Measurements from ENCODE around the gene IFI44. TPM values are rescaled to one million over a fixed set of nuclear protein-coding genes. Genes with fewer than 3 reads are reported as not detected.
A peak's percentile ranks its signal among the peaks of the same experiment; 100 is the strongest.

Gene IFI44
- total RNA-seq, 1 donor = 14.2 TPM

DNA sequence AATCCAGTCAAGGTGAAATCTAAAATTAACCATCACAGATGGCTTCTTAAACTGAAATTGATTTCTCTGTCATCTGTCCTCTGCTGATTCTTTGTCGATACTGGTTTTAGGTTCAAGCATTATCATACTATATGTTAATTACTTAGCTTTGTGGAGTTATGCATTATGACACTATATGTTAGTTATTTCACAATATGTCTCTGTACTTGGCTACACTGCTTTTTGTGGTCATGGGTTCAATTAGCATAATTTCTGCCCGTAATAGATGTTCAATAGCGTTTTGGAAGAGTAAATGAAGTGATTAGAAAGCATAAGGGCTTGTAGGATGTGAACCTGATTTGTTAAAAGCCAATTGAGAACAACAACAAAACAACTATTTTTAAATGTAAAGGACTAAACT is 28.2 kb downstream of the IFI44 start:
- DNase-seq (ENCODE audit: low read depth) = no peak
- no peak overlapping the region for H3K4me3 ChIP-seq (ENCODE audit: low read depth, low read length)
- TF ChIP-seq, protein P1, sequence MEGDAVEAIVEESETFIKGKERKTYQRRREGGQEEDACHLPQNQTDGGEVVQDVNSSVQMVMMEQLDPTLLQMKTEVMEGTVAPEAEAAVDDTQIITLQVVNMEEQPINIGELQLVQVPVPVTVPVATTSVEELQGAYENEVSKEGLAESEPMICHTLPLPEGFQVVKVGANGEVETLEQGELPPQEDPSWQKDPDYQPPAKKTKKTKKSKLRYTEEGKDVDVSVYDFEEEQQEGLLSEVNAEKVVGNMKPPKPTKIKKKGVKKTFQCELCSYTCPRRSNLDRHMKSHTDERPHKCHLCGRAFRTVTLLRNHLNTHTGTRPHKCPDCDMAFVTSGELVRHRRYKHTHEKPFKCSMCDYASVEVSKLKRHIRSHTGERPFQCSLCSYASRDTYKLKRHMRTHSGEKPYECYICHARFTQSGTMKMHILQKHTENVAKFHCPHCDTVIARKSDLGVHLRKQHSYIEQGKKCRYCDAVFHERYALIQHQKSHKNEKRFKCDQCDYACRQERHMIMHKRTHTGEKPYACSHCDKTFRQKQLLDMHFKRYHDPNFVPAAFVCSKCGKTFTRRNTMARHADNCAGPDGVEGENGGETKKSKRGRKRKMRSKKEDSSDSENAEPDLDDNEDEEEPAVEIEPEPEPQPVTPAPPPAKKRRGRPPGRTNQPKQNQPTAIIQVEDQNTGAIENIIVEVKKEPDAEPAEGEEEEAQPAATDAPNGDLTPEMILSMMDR (IDR thresholded peaks at IDR 0.05; ENCODE audit: insufficient read depth, low read length) = no peak

DNA sequence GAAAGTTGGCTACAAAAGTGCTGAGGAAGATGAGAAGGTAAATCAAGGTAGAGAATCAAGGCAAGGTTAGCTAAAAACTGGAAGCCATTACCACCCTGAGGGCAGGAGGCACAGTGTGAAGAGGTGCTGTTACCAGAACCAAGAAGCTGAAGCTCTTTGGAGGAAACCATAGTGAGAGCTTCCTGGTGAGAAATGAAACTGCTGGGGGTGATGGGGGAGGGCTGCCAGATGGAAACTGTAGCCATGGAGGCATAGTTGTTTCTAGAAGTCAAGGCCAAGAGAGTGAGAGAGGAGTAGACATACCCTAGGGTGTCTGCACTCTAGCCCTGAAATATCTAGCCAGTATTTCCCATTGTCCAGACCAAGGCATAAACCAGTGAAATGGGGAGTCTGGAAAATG is 28.7 kb downstream of the IFI44 start:
- H3K4me3 ChIP-seq (ENCODE audit: low read depth, low read length) = no peak overlapping the region
- TF ChIP-seq, protein P1 (IDR thresholded peaks at IDR 0.05; ENCODE audit: insufficient read depth, low read length) = no peak
- no peak for DNase-seq (ENCODE audit: low read depth)

DNA sequence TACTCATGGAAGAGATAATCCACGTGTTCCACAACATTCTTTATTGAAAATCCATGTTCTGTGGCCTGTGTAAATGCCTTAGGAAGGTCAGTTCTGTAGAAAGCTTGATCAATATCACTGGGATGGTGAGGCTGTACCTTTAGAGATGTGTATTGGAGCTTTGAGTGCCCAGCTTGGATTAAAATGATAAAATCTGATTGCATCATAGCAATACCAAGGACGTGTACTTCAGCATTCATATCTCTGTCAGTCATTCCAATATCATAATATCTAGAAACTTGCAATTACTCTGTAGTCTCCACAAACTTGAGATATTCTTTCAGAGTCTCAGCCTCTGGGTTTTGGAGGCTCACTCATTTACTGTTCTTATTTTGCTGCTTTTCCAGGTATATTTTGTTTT is 31.6 kb downstream of the IFI44 start:
- no peak overlapping the region for H3K4me3 ChIP-seq (ENCODE audit: low read depth, low read length)
- DNase-seq (ENCODE audit: low read depth) = no peak
- TF ChIP-seq, protein P1 (IDR thresholded peaks at IDR 0.05; ENCODE audit: insufficient read depth, low read length) = no peak

DNA sequence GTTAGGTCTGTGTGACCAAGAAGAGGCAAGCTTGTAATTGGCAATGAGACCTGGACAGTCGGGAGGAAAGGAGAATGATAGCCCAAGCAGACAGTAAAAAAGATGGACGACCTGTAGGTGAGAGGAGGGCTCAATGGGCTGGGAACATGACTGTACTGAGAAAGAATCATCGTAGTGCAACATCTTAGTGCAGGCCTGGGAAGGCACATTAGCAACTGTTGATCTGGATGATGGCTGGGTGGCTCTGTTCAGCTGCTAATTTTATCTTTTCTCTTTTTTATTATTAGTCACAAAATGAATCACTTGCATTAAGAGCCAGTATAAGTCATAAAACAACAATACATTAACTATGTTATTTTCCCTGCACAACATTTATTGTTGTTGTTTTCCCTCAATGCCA is 32.9 kb downstream of the IFI44 start:
- no peak overlapping the region for H3K4me3 ChIP-seq (ENCODE audit: low read depth, low read length)
- no peak for DNase-seq (ENCODE audit: low read depth)
- TF ChIP-seq, protein P1 (IDR thresholded peaks at IDR 0.05; ENCODE audit: insufficient read depth, low read length) = no peak

DNA sequence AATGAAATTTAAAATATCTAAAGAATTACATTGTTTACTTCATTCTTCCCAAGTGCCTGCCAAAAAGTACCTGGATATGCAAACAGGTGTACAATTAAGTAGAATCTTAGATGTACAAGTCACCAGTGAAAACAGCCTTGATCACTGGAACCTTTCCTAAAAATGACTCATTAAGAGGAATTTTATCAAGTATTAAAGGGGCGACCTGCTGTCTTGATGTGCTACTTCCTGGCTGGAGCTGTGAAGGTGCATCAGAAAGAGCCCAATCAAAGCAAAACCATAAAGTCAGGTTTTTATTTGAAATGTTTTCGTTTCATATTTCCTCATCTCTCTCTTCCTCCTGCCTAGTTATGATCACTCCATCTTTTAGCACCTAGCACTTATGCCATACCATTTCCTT is 33.4 kb downstream of the IFI44 start:
- H3K4me3 ChIP-seq (ENCODE audit: low read depth, low read length) = no peak overlapping the region
- no peak for DNase-seq (ENCODE audit: low read depth)
- TF ChIP-seq, protein P1 (IDR thresholded peaks at IDR 0.05; ENCODE audit: insufficient read depth, low read length) = no peak

DNA sequence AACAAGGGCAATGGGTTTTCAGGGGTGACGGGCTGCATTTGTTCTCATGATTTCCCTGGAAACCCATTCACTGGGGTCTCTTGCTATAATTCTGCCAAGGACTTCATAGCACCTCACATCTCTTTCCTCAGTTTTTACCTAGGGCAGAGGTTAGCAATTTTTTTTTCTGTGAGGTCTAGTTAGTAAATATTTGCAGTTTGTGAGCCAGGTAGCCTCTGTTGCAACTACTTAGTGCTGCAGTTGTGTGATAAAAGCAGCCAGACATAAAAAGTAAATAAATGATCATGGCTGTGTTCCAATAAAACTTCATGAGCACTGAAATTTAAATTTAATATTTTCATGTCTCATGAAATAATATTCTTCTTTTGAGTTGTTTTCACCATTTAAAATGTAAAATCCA is 37.7 kb downstream of the IFI44 start:
- DNase-seq (ENCODE audit: low read depth) = no peak
- TF ChIP-seq, protein P1 (IDR thresholded peaks at IDR 0.05; ENCODE audit: insufficient read depth, low read length) = no peak
- H3K4me3 ChIP-seq (ENCODE audit: low read depth, low read length) = no peak overlapping the region

DNA sequence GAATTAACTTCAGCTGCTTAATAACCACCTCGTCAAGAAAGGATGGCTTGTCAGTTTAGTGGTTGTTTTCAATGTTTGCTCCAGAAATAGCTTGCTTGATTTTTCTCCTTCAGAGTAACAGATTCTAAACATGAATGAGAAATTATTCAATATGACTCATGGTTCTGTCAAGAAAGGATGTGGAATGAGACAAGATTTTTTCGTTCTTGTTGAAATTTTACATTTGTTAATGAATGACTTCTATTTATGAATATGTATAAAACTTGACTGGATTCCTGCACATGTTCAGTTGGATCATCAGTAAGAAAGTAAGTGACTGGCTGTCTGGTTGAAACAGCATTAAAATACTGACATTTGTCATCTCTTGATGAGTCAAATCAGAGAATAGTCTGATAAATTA is 38.3 kb downstream of the IFI44 start:
- peak; percentile 20 for DNase-seq (ENCODE audit: low read depth)
- H3K4me3 ChIP-seq (ENCODE audit: low read depth, low read length) = no peak overlapping the region
- TF ChIP-seq, protein P1 (IDR thresholded peaks at IDR 0.05; ENCODE audit: insufficient read depth, low read length) = no peak

All from fibroblast of the aortic adventitia (primary cell).